SK-N-SH (cell line): ENCODE data around the gene PAQR5. TPM values are rescaled to one million over a fixed set of nuclear protein-coding genes. Genes with fewer than 3 reads are reported as not detected.
A peak's percentile ranks its signal among the peaks of the same experiment; 100 is the strongest.

Experiments
- CTCF ChIA-PET: fragments of 300-600, 350-600 bp; formaldehyde crosslinking; extraction: SDS; loops from one replicate; lab custom pipeline; 2021; lab: Yijun Ruan, JAX
- POLR2A ChIA-PET: fragments of 350-600 bp; sonication (Branson Sonifier 250); formaldehyde crosslinking; extraction: SDS; loops from one replicate; lab custom pipeline; 2020; ENCODE audit warnings: antibody characterized with exemption, inconsistent platforms; lab: Yijun Ruan, JAX
- DNase-seq: peaks from one replicate; pipeline ENCODE4 v3.0.0; 2012
- H2AFZ ChIP-seq: fragments of 200-600 bp; sonication (generic); 2 replicates; pipeline ENCODE4 v1.8.1; 2016; ENCODE audit warnings: antibody characterized with exemption, mild to moderate bottlenecking, low read depth
- H3F3A ChIP-seq: fragments of 200-600 bp; sonication (generic); replicated peaks from 2 replicates; pipeline ENCODE3; 2016; ENCODE audit warnings: antibody characterized with exemption, mild to moderate bottlenecking; ENCODE audit not compliant: insufficient read depth
- H3K27ac ChIP-seq, 2 experiments: fragments of 200-500 bp in 1 of 2; fragments of 200-600 bp in 1 of 2; sonication (Bioruptor generic) in 1 of 2; sonication (generic), shearing (Covaris generic) in 1 of 2; 2 replicates each; pipeline versions ENCODE4 v1.5.1 to v1.6.1; 2014 to 2016; ENCODE audit warnings: low read depth in 2 of 2, inconsistent platforms in 1 of 2, low read length in 1 of 2, mild to moderate bottlenecking in 1 of 2, mixed read lengths in 1 of 2
- H3K27me3 ChIP-seq: fragments of 200-600 bp; sonication (generic), shearing (Covaris generic); 2 replicates; pipeline ENCODE4 v1.6.1; 2016; ENCODE audit warnings: mixed run types; ENCODE audit not compliant: insufficient read depth
- H3K36me3 ChIP-seq, 2 experiments: fragments of 200-500 bp in 1 of 2; fragments of 200-600 bp in 1 of 2; sonication (Bioruptor generic) in 1 of 2; sonication (generic) in 1 of 2; replicated peaks in 1 of 2; 2 replicates each; pipeline versions ENCODE3 to v1.5.1; 2014 to 2016; ENCODE audit warnings: low read length in 1 of 2, mild to moderate bottlenecking in 1 of 2; ENCODE audit not compliant: insufficient read depth in 2 of 2, control insufficient read depth in 1 of 2
- H3K4me1 ChIP-seq, 2 experiments: fragments of 200-500 bp in 1 of 2; fragments of 200-600 bp in 1 of 2; sonication (Bioruptor generic) in 1 of 2; sonication (generic), shearing (Covaris generic) in 1 of 2; 2 replicates each; pipeline versions ENCODE4 v1.5.1 to v1.6.1; 2014 to 2016; ENCODE audit warnings: low read depth in 1 of 2, low read length in 1 of 2, mixed run types in 1 of 2; ENCODE audit not compliant: insufficient read depth in 2 of 2, control insufficient read depth in 1 of 2
- H3K4me2 ChIP-seq: fragments of 200-600 bp; sonication (generic), shearing (Covaris generic); 2 replicates; pipeline ENCODE4 v1.6.1; 2017; ENCODE audit warnings: mixed run types
- H3K4me3 ChIP-seq, 2 experiments: fragments of 200-500 bp in 1 of 2; fragments of 200-600 bp in 1 of 2; sonication (Bioruptor generic) in 1 of 2; sonication (generic), shearing (Covaris generic) in 1 of 2; 2 replicates each; pipeline versions ENCODE4 v1.5.1 to v1.8.1; 2014 to 2016; ENCODE audit warnings: low read depth in 2 of 2, inconsistent platforms in 1 of 2, low read length in 1 of 2, mild to moderate bottlenecking in 1 of 2, mixed read lengths in 1 of 2, moderate library complexity in 1 of 2
- H3K79me2 ChIP-seq: fragments of 200-600 bp; sonication (generic); 2 replicates; pipeline ENCODE4 v1.8.1; 2017; ENCODE audit warnings: mild to moderate bottlenecking; ENCODE audit not compliant: insufficient read depth
- H3K9ac ChIP-seq: fragments of 200-600 bp; sonication (generic); 2 replicates; pipeline ENCODE4 v1.6.1; 2017; ENCODE audit warnings: mixed run types
- H3K9me2 ChIP-seq: fragments of 200-600 bp; sonication (generic); 2 replicates; pipeline ENCODE4 v1.6.1; 2017; ENCODE audit warnings: mixed run types
- H3K9me3 ChIP-seq: fragments of 200-600 bp; sonication (generic); 2 replicates; pipeline ENCODE4 v1.6.1; 2017; ENCODE audit warnings: mixed run types, mild to moderate bottlenecking, moderate library complexity
- H4K20me1 ChIP-seq: fragments of 200-600 bp; sonication (generic); 2 replicates; pipeline ENCODE4 v1.6.1; 2017; ENCODE audit warnings: mild to moderate bottlenecking, mixed run types; ENCODE audit not compliant: insufficient read depth
- CHD2 ChIP-seq: fragments of 150-350 bp; IDR thresholded peaks from 2 replicates; pipeline ENCODE4 v1.6.1; 2018; ENCODE audit warnings: low read length; ENCODE audit not compliant: partially characterized antibody
- EP300 ChIP-seq, 2 experiments: IDR thresholded peaks; 2 replicates each; pipeline versions ENCODE4 v1.4.0 to v1.6.1; 2012; ENCODE audit warnings: borderline replicate concordance in 1 of 2, low read depth in 1 of 2, low read length in 1 of 2
- FOXJ3 ChIP-seq: sonication (generic); formaldehyde crosslinking; IDR thresholded peaks from 2 replicates; pipeline ENCODE4 v1.5.1; 2020; ENCODE audit warnings: mild to moderate bottlenecking, missing genetic modification reagents
- FOXM1 ChIP-seq: IDR thresholded peaks from 2 replicates; pipeline ENCODE4 v1.4.0; 2012; ENCODE audit warnings: low read depth, mild to moderate bottlenecking
- JUND ChIP-seq: IDR thresholded peaks from 2 replicates; pipeline ENCODE4 v1.4.0; 2012
- MXI1 ChIP-seq: IDR thresholded peaks from 2 replicates; pipeline ENCODE4 v1.6.1; 2012; ENCODE audit warnings: mild to moderate bottlenecking, low read depth, low read length, improper control_type of control experiment
- NFIC ChIP-seq: IDR thresholded peaks from 2 replicates; pipeline ENCODE4 v1.4.0; 2012; ENCODE audit warnings: borderline replicate concordance
- PBX3 ChIP-seq: IDR thresholded peaks from 2 replicates; pipeline ENCODE4; 2012
- POLR2AphosphoS5 ChIP-seq: IDR thresholded peaks from 2 replicates; pipeline ENCODE4 v1.6.1; 2012; ENCODE audit warnings: low read depth, low read length
- SIN3A ChIP-seq: IDR thresholded peaks from 2 replicates; pipeline ENCODE4 v1.6.1; 2012; ENCODE audit warnings: low read depth, mild to moderate bottlenecking, low read length, moderate library complexity, borderline replicate concordance
- SMC3 ChIP-seq: IDR thresholded peaks from 2 replicates; pipeline ENCODE4 v1.6.1; 2012; ENCODE audit warnings: low read depth, low read length, improper control_type of control experiment
- TEAD4 ChIP-seq: IDR thresholded peaks from 2 replicates; pipeline ENCODE4 v1.4.0; 2012; ENCODE audit warnings: mild to moderate bottlenecking, borderline replicate concordance; ENCODE audit not compliant: insufficient read depth
- WGBS: methylation state at CpG from one replicate; pipeline ENCODE4 v1.1.6; 2017; ENCODE audit warnings: low lambda C conversion rate; 5-methylcytosine and 5-hydroxymethylcytosine counted together
- polyA plus RNA-seq, 3 experiments: library from polyadenylated mRNA; depleted of rRNA; stranded (reverse); fragments of >200 nt; gene quantifications; 2 replicates each; pipeline ENCODE4 v1.2.3, GENCODE V29; 2012
- TF ChIP-seq, protein P1 (sequence below): fragments of 150-350 bp; IDR thresholded peaks from 2 replicates; pipeline ENCODE4 v1.6.1; 2016; ENCODE audit warnings: mild to moderate bottlenecking, low read depth, low read length
- TF ChIP-seq, protein P2 (sequence below): IDR thresholded peaks from 2 replicates; pipeline ENCODE4 v1.4.0; 2012; ENCODE audit warnings: low read depth
- TF ChIP-seq, protein P3 (sequence below): fragments of 150-350 bp; IDR thresholded peaks from 2 replicates; pipeline ENCODE4 v1.6.1; 2017; ENCODE audit warnings: antibody characterized with exemption, low read length, low read depth, borderline replicate concordance

PAQR5 gene
- polyA plus RNA-seq, 1 of the 3 experiments (the other 2 are of a cell fraction): 3.9 TPM

DNA sequence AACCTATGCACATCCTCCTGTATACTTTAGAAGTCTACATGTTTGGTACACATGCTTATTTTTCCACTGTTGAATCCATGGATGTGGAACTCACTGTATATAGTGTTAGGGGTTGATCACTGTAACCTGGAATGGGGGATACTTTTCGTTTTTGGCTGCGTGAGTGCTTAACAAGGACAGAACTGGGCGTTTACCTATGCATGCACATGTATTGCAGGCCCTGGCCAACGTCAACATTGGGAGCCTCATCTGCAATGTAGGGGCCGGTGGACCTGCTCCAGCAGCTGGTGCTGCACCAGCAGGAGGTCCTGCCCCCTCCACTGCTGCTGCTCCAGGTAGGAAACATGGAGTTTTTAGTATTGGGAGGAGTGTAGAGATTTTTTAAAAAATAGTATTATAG, 156.2 kb downstream of the PAQR5 start (continued):
- TF ChIP-seq, protein P1, sequence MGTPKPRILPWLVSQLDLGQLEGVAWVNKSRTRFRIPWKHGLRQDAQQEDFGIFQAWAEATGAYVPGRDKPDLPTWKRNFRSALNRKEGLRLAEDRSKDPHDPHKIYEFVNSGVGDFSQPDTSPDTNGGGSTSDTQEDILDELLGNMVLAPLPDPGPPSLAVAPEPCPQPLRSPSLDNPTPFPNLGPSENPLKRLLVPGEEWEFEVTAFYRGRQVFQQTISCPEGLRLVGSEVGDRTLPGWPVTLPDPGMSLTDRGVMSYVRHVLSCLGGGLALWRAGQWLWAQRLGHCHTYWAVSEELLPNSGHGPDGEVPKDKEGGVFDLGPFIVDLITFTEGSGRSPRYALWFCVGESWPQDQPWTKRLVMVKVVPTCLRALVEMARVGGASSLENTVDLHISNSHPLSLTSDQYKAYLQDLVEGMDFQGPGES: no peak

- TF ChIP-seq FOXJ3 (CRISPR knock-in tag) (no peak), TEAD4 (no peak), MXI1 (no peak), EP300 (IDR thresholded peaks at IDR 0.05; ENCODE audit: borderline replicate concordance in 1 of 2, low read depth in 1 of 2, low read length in 1 of 2) (no peak), NFIC (no peak), JUND (peak; percentile 5; the same call in 1 of the 2 replicates), POLR2AphosphoS5 (peak; percentile 16; the same call in 1 of the 2 replicates), CHD2 (no peak), SMC3 (no peak), PBX3 (no peak), SIN3A (no peak), FOXM1 (no peak)
- TF ChIP-seq, protein P2, sequence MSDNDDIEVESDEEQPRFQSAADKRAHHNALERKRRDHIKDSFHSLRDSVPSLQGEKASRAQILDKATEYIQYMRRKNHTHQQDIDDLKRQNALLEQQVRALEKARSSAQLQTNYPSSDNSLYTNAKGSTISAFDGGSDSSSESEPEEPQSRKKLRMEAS: no peak
- TF ChIP-seq, protein P3, sequence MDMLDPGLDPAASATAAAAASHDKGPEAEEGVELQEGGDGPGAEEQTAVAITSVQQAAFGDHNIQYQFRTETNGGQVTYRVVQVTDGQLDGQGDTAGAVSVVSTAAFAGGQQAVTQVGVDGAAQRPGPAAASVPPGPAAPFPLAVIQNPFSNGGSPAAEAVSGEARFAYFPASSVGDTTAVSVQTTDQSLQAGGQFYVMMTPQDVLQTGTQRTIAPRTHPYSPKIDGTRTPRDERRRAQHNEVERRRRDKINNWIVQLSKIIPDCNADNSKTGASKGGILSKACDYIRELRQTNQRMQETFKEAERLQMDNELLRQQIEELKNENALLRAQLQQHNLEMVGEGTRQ: no peak
- TF ChIP-seq, all 33 proteins: peak for 2
- no peak overlapping the region for H3K4me3 ChIP-seq
- peaks cover 32 to 37% of the 10 kb centered on the region in 2 experiments for H3K36me3 ChIP-seq
- no peaks in the 10 kb centered on the region for H3K27me3 ChIP-seq
- H3K27ac ChIP-seq: peak overlapping the region in 1 of 2 experiments; percentile 46; a peak in 1 of 4 replicates
- no peak overlapping the region for H3K9ac ChIP-seq
- H3K9me2 ChIP-seq: no peaks in the 10 kb centered on the region
- H3K4me2 ChIP-seq: 0 out of 2 replicates have a peak overlapping the region, but pooled peaks have one; percentile 79
- no peak for DNase-seq
- WGBS: 95% methylated on average over 13 of the region's 13 CpGs
- POLR2A ChIA-PET: no interaction called here
- peaks cover 49% of the 10 kb centered on the region for H4K20me1 ChIP-seq
- H2AFZ ChIP-seq: no peak overlapping the region
- CTCF ChIA-PET: interaction anchor here (0.5 to 0.9 kb wide), 2 partner anchors 19 to 140 kb away, joined by 3 read pairs; no protein-coding TSS in a partner anchor
- H3F3A ChIP-seq: peaks cover 80% of the 10 kb centered on the region
- peaks cover 51% of the 10 kb centered on the region for H3K79me2 ChIP-seq
- H3K4me1 ChIP-seq: peaks cover 6 to 16% of the 10 kb centered on the region in 2 experiments; a peak in 3 of 4 replicates
- no peaks in the 10 kb centered on the region for H3K9me3 ChIP-seq
Measured at GRCh38 chr15:69456208-69457166, 157.8 kb downstream of the PAQR5 start.

Other genes starting within 250 kb of the PAQR5 start
- 19.5 and 25.0 TPM in 2 replicates for gene GLCE, start 138.3 kb upstream of the PAQR5 start, polyA plus RNA-seq (2012; rRNA removed)
- 23.3 and 25.8 TPM in 2 replicates for gene KIF23, start 115.4 kb downstream of the PAQR5 start, polyA plus RNA-seq (2012; rRNA removed)
- gene RPLP1, start 153.9 kb downstream of the PAQR5 start, polyA plus RNA-seq (2012; rRNA removed): 1,514 and 1,792 TPM in 2 replicates